NCI-H2081 treated with DMSO at 0.1 percent for 48 hours (cell line): ENCODE results near the gene PMEPA1.

Source experiments
- DNase-seq: peaks from one replicate; lab custom pipeline; 2025; lab: John Stamatoyannopoulos, UW

The PMEPA1 gene

GRCh38 chr20:57693670-57694329 is 16.0 kb downstream of the PMEPA1 start:
- DNase-seq: no peak

- no peak for DNase-seq
Measured at GRCh38 chr20:57693002-57693582, 16.7 kb downstream of the PMEPA1 start.

- DNase-seq: no peak
Measured at GRCh38 chr20:57692393-57692792, 17.4 kb downstream of the PMEPA1 start.

- no peak for DNase-seq
Measured at GRCh38 chr20:57691699-57692098, 18.1 kb downstream of the PMEPA1 start.

- DNase-seq: no peak
Measured at GRCh38 chr20:57690525-57690924, 19.3 kb downstream of the PMEPA1 start.

GRCh38 chr20:57689745-57690481 is 19.9 kb downstream of the PMEPA1 start:
- no peak for DNase-seq

- no peak for DNase-seq
Measured at GRCh38 chr20:57688864-57689263, 21.0 kb downstream of the PMEPA1 start.

- no peak for DNase-seq
Measured at GRCh38 chr20:57688295-57688694, 21.5 kb downstream of the PMEPA1 start.

- no peak for DNase-seq
Measured at GRCh38 chr20:57686931-57687652, 22.7 kb downstream of the PMEPA1 start.

GRCh38 chr20:57685146-57685758 is 24.6 kb downstream of the PMEPA1 start:
- DNase-seq: no peak

- DNase-seq: no peak
Measured at GRCh38 chr20:57684808-57685140, 25.0 kb downstream of the PMEPA1 start.

- no peak for DNase-seq
Measured at GRCh38 chr20:57683881-57684807, 25.7 kb downstream of the PMEPA1 start.

GRCh38 chr20:57683287-57683686 is 26.5 kb downstream of the PMEPA1 start:
- DNase-seq: no peak

GRCh38 chr20:57682184-57683101 is 27.4 kb downstream of the PMEPA1 start:
- no peak for DNase-seq

- DNase-seq: no peak
Measured at GRCh38 chr20:57680934-57681914, 28.6 kb downstream of the PMEPA1 start.

GRCh38 chr20:57680131-57680716 is 29.6 kb downstream of the PMEPA1 start:
- no peak for DNase-seq

- no peak for DNase-seq
Measured at GRCh38 chr20:57679113-57679512, 30.7 kb downstream of the PMEPA1 start.

- DNase-seq: no peak
Measured at GRCh38 chr20:57678340-57678739, 31.5 kb downstream of the PMEPA1 start.

GRCh38 chr20:57677584-57677982 is 32.2 kb downstream of the PMEPA1 start:
- DNase-seq: no peak
